Adipocyte (in vitro differentiated cells): ENCODE results near the gene ZBTB44.
"Not testable (repeated sequence)": the region's sequence is repeated elsewhere in the genome, so short reads cannot be mapped to it uniquely, and the experiment has no call there.

Source experiments
- DNase-seq: peaks from one replicate; pipeline ENCODE4 v3.0.0-alpha.2; 2015; ENCODE audit warnings: low read depth
- H3K27me3 ChIP-seq: replicated peaks from 2 replicates; pipeline ENCODE4 v1.7.0; 2013; ENCODE audit warnings: mild to moderate bottlenecking, low read length, moderate library complexity; ENCODE audit not compliant: control insufficient read depth, insufficient read depth
- H3K36me3 ChIP-seq: 2 replicates; pipeline ENCODE4 v1.7.0; 2013; ENCODE audit warnings: low read length, mild to moderate bottlenecking, moderate library complexity; ENCODE audit not compliant: control insufficient read depth, insufficient read depth, severe bottlenecking
- H3K4me1 ChIP-seq: 2 replicates; pipeline ENCODE4 v1.7.0; 2013; ENCODE audit warnings: mild to moderate bottlenecking, low read length, moderate library complexity; ENCODE audit not compliant: control insufficient read depth, insufficient read depth
- H3K4me3 ChIP-seq: 2 replicates; pipeline ENCODE4 v1.7.0; 2013; ENCODE audit warnings: mild to moderate bottlenecking, low read length, moderate library complexity
- H3K9ac ChIP-seq: 2 replicates; pipeline ENCODE4 v1.7.0; 2013; ENCODE audit warnings: mild to moderate bottlenecking, low read length, moderate library complexity
- H3K9me3 ChIP-seq: 2 replicates; pipeline ENCODE4 v1.7.0; 2013; ENCODE audit warnings: mild to moderate bottlenecking, low read length, moderate library complexity; ENCODE audit not compliant: control insufficient read depth

Gene ZBTB44

GRCh38 chr11:130202818-130203689, 111.7 kb downstream of the ZBTB44 start:
- Histone ChIP-seq H3K27me3 (peaks cover 30% of the 10 kb centered on the region), H3K4me3 (no peak overlapping the region), H3K9ac (no peak overlapping the region), H3K9me3 (peaks cover 10% of the 10 kb centered on the region), H3K36me3 (no peaks in the 10 kb centered on the region), H3K4me1 (no peaks in the 10 kb centered on the region)
- no peak for DNase-seq

- Histone ChIP-seq H3K4me1 (no peaks in the 10 kb centered on the region), H3K27me3 (peaks cover 30% of the 10 kb centered on the region)
- no peak for DNase-seq
Observed at GRCh38 chr11:130202009-130202817, 112.5 kb downstream of the ZBTB44 start.

GRCh38 chr11:130201026-130201425, 113.7 kb downstream of the ZBTB44 start:
- H3K36me3 ChIP-seq = no peaks in the 10 kb centered on the region
- H3K9ac ChIP-seq = no peak overlapping the region
- H3K4me3 ChIP-seq = no peak overlapping the region
- no peaks in the 10 kb centered on the region for H3K4me1 ChIP-seq
- peaks cover 10% of the 10 kb centered on the region for H3K9me3 ChIP-seq
- no peak for DNase-seq
- peaks cover 30% of the 10 kb centered on the region for H3K27me3 ChIP-seq

More at GRCh38 chr11:130202009-130202817, 112.5 kb downstream of the ZBTB44 start:
- no peak overlapping the region for H3K9ac ChIP-seq
- no peaks in the 10 kb centered on the region for H3K36me3 ChIP-seq
- H3K4me3 ChIP-seq = no peak overlapping the region
- H3K9me3 ChIP-seq = peaks cover 10% of the 10 kb centered on the region

GRCh38 chr11:130199792-130200191, 114.9 kb downstream of the ZBTB44 start:
- H3K9ac ChIP-seq = no peak overlapping the region

GRCh38 chr11:130198964-130199363, 115.8 kb downstream of the ZBTB44 start:
- peaks cover 10% of the 10 kb centered on the region for H3K9me3 ChIP-seq
- no peak for DNase-seq
- peaks cover 22% of the 10 kb centered on the region for H3K27me3 ChIP-seq
- no peaks in the 10 kb centered on the region for H3K36me3 ChIP-seq
- no peak overlapping the region for H3K4me3 ChIP-seq
- no peak overlapping the region for H3K9ac ChIP-seq
- H3K4me1 ChIP-seq = no peaks in the 10 kb centered on the region

More at GRCh38 chr11:130199792-130200191, 114.9 kb downstream of the ZBTB44 start:
- Histone ChIP-seq H3K27me3 (peaks cover 27% of the 10 kb centered on the region), H3K9me3 (peaks cover 10% of the 10 kb centered on the region), H3K4me3 (no peak overlapping the region), H3K4me1 (no peaks in the 10 kb centered on the region), H3K36me3 (no peaks in the 10 kb centered on the region)
- no peak for DNase-seq

GRCh38 chr11:130198292-130198691, 116.4 kb downstream of the ZBTB44 start:
- Histone ChIP-seq H3K27me3 (peaks cover 19% of the 10 kb centered on the region), H3K9me3 (peaks cover 10% of the 10 kb centered on the region), H3K36me3 (no peaks in the 10 kb centered on the region), H3K9ac (no peak overlapping the region), H3K4me3 (no peak overlapping the region), H3K4me1 (no peaks in the 10 kb centered on the region)
- no peak for DNase-seq

- Histone ChIP-seq H3K27me3 (peaks cover 14% of the 10 kb centered on the region), H3K4me3 (no peak overlapping the region), H3K9ac (no peak overlapping the region), H3K9me3 (peaks cover 10% of the 10 kb centered on the region), H3K4me1 (no peaks in the 10 kb centered on the region), H3K36me3 (no peaks in the 10 kb centered on the region)
- no peak for DNase-seq
Observed at GRCh38 chr11:130197386-130198035, 117.2 kb downstream of the ZBTB44 start.

GRCh38 chr11:130194241-130195023, 120.3 kb downstream of the ZBTB44 start:
- Histone ChIP-seq H3K4me3 (no peak overlapping the region), H3K27me3 (no peaks in the 10 kb centered on the region), H3K4me1 (no peaks in the 10 kb centered on the region), H3K36me3 (no peaks in the 10 kb centered on the region), H3K9ac (no peak overlapping the region), H3K9me3 (no peaks in the 10 kb centered on the region)
- DNase-seq = no peak

- H3K4me1 ChIP-seq, DNase-seq, H3K9me3 ChIP-seq, H3K9ac ChIP-seq, H3K4me3 ChIP-seq, H3K36me3 ChIP-seq, H3K27me3 ChIP-seq: not testable (repeated sequence)
Observed at GRCh38 chr11:130193551-130193950, 121.2 kb downstream of the ZBTB44 start.

- H3K4me1 ChIP-seq = no peaks in the 10 kb centered on the region
- H3K4me3 ChIP-seq = no peak overlapping the region
- H3K36me3 ChIP-seq = no peaks in the 10 kb centered on the region
- H3K9me3 ChIP-seq = no peaks in the 10 kb centered on the region
- no peak overlapping the region for H3K9ac ChIP-seq
- no peak for DNase-seq
- no peaks in the 10 kb centered on the region for H3K27me3 ChIP-seq
Observed at GRCh38 chr11:130192845-130193267, 121.9 kb downstream of the ZBTB44 start.
